Lung (tissue), 12 donors: Measurements from ENCODE around the gene ANKRD60. TPM values are rescaled to one million over a fixed set of nuclear protein-coding genes. Genes with fewer than 3 reads are reported as not detected.

Experiments
- ATAC-seq: fragments of 200-7000 bp; cut with Tn5 transposase; one replicate; pipeline ENCODE4 v1.9.1; 2020; ENCODE audit warnings: moderate number of reproducible peaks; ENCODE audit not compliant: insufficient read depth, low FRiP score
- DNase-seq, 3 donors: peaks; one replicate each; pipeline ENCODE4 v3.0.0-alpha.2; 2013 to 2017
- H3K27ac ChIP-seq, 2 donors: one replicate each; pipeline ENCODE4 v1.5.1; 2013; ENCODE audit warnings: mild to moderate bottlenecking in 2 of 2, moderate library complexity in 2 of 2, control low read depth in 1 of 2, inconsistent platforms in 1 of 2, low read depth in 1 of 2, low read length in 1 of 2
- H3K27me3 ChIP-seq, 3 donors: one replicate each; pipeline ENCODE4 v1.5.1; 2013; ENCODE audit warnings: low read length in 2 of 3; ENCODE audit not compliant: control insufficient read depth in 3 of 3, insufficient read depth in 3 of 3
- H3K36me3 ChIP-seq, 4 donors: one replicate each; pipeline ENCODE4 v1.5.1; 2013; ENCODE audit warnings: low read length in 4 of 4, mild to moderate bottlenecking in 1 of 4, moderate library complexity in 1 of 4; ENCODE audit not compliant: control insufficient read depth in 4 of 4, insufficient read depth in 4 of 4
- H3K4me1 ChIP-seq, 5 donors: one replicate each; pipeline ENCODE4 v1.5.1; 2013; ENCODE audit warnings: low read length in 5 of 5, mild to moderate bottlenecking in 2 of 5, moderate library complexity in 1 of 5; ENCODE audit not compliant: control insufficient read depth in 5 of 5, insufficient read depth in 5 of 5
- H3K4me3 ChIP-seq: one replicate; pipeline ENCODE4 v1.5.1; 2013; ENCODE audit warnings: mild to moderate bottlenecking, control low read depth, moderate library complexity
- H3K9ac ChIP-seq, 2 donors: one replicate each; pipeline ENCODE4 v1.5.1; 2013; ENCODE audit warnings: low read length in 2 of 2, control low read depth in 1 of 2; ENCODE audit not compliant: insufficient read depth in 1 of 2
- H3K9me3 ChIP-seq, 4 donors: one replicate each; pipeline ENCODE4 v1.5.1; 2013; ENCODE audit warnings: low read length in 3 of 4, mild to moderate bottlenecking in 1 of 4, moderate library complexity in 1 of 4; ENCODE audit not compliant: control insufficient read depth in 4 of 4, insufficient read depth in 3 of 4
- CTCF ChIP-seq: IDR thresholded peaks from 2 replicates; pipeline ENCODE4 v1.5.1; 2012; ENCODE audit warnings: mild to moderate bottlenecking; ENCODE audit errors: control extremely low read depth, extremely low read depth
- WGBS, 2 donors: extraction: QIAGEN DNeasy Blood & Tissue Kit; methylation state at CpG; one replicate each; pipeline ENCODE4 v1.1.7; 2013; 5-methylcytosine and 5-hydroxymethylcytosine counted together
- polyA plus RNA-seq, 2 donors: library from polyadenylated mRNA; stranded (reverse); fragments of 200-250 nt; gene quantifications; one replicate each; pipeline ENCODE4 v1.2.1, GENCODE V29; 2013
- total RNA-seq, 2 donors: library from RNA; depleted of rRNA in 1 of 2; stranded (reverse); fragments of >200 nt in 1 of 2; gene quantifications; one replicate each; pipeline ENCODE4 v1.2.1, GENCODE V29; 2014 to 2021
- donor health status: control.
- donor health status: control.
- donor health status: Bipolar disorder and iron deficiency.
- donor health status: healthy.
- donor health status: DM: yes; HTN: yes; CAD: no.

Gene ANKRD60
- total and polyA plus RNA-seq, 4 donors, result not detected

- no peak for ATAC-seq
- peaks cover 7 to 32% (median 18%) of the 10 kb centered on the region in 4 donors for H3K36me3 ChIP-seq
- H3K27ac ChIP-seq, result no peak overlapping the region
- no peak for TF ChIP-seq CTCF
- 95 to 96% methylated on average over 8 of the region's 8 CpGs for WGBS, 2 donors
- no peak for DNase-seq
- H3K27me3 ChIP-seq, result no peaks in the 10 kb centered on the region
- H3K4me1 ChIP-seq, result no peaks in the 10 kb centered on the region
- no peak overlapping the region for H3K4me3 ChIP-seq
- no peaks in the 10 kb centered on the region for H3K9me3 ChIP-seq
- H3K9ac ChIP-seq, result no peak overlapping the region
Measured at GRCh38 chr20:58245931-58246330, 17.5 kb upstream of the ANKRD60 start.

- no peak overlapping the region for H3K27ac ChIP-seq
- no peak for ATAC-seq
- no peak overlapping the region for H3K9ac ChIP-seq
- peaks cover 6 to 32% (median 18%) of the 10 kb centered on the region in 4 donors for H3K36me3 ChIP-seq
- no peak for TF ChIP-seq CTCF
- DNase-seq, result no peak
- H3K4me1 ChIP-seq, result no peaks in the 10 kb centered on the region
- no peaks in the 10 kb centered on the region for H3K27me3 ChIP-seq
- no peak overlapping the region for H3K4me3 ChIP-seq
- 73 to 91% methylated on average over 10 of the region's 10 CpGs for WGBS, 2 donors
- no peaks in the 10 kb centered on the region for H3K9me3 ChIP-seq
Measured at GRCh38 chr20:58245181-58245891, 16.9 kb upstream of the ANKRD60 start.

GRCh38 chr20:58244517-58245030 lies 16.1 kb upstream of the ANKRD60 start:
- no peak overlapping the region for H3K4me3 ChIP-seq
- H3K27ac ChIP-seq, result no peak overlapping the region
- ATAC-seq (no peak), DNase-seq (no peak)
- whole genome bisulfite sequencing, 2 donors, result 95 to 96% methylated on average over 7 of the region's 7 CpGs
- no peak for TF ChIP-seq CTCF
- no peaks in the 10 kb centered on the region for H3K4me1 ChIP-seq
- H3K9me3 ChIP-seq, result no peaks in the 10 kb centered on the region
- H3K36me3 ChIP-seq, result peaks cover 6 to 32% (median 16%) of the 10 kb centered on the region in 4 donors
- H3K27me3 ChIP-seq, result no peaks in the 10 kb centered on the region
- H3K9ac ChIP-seq, result no peak overlapping the region
